ENCODE data around the gene CAPN15.
A peak's percentile ranks its signal among the peaks of the same experiment; 100 is the strongest.

The CAPN15 gene

GRCh38 chr16:565419-566330 lies 38.2 kb downstream of the CAPN15 start:
- no peak for DNase-seq (ENCODE audit: low spot score)
- H3K27ac ChIP-seq = peak overlapping the region; percentile 90
- POLR2A ChIA-PET (ENCODE audit: low non-redundant PET) = interaction anchor here (0.5 kb wide), 1 partner anchor 183 kb away, joined by 3 read pairs; no protein-coding TSS in a partner anchor
- CTCF ChIA-PET = no interaction called here
- TF ChIP-seq CTCF (conservative IDR thresholded peaks at IDR 0.05; ENCODE audit: low read depth) = no peak

- peak within 1 kb of the TSS; percentile 90 for H3K27ac ChIP-seq
- CTCF ChIA-PET = no interaction called here
- no peak for TF ChIP-seq CTCF (conservative IDR thresholded peaks at IDR 0.05; ENCODE audit: low read depth)
- DNase-seq (ENCODE audit: low spot score) = peak; percentile 32
- POLR2A ChIA-PET (ENCODE audit: low non-redundant PET) = interaction anchor here (0.7 kb wide), 1 partner anchor 60 kb away, joined by 3 read pairs; no protein-coding TSS in a partner anchor
Observed at GRCh38 chr16:566475-567372, 39.2 kb downstream of the CAPN15 start, which contains the start of gene NHLRC4. NHLRC4 (plus strand) TSS chr16:567005; CDS start chr16:568048, 1,043 bp downstream.

- DNase-seq (ENCODE audit: low spot score) = no peak
- TF ChIP-seq CTCF (conservative IDR thresholded peaks at IDR 0.05; ENCODE audit: low read depth) = no peak
- peak overlapping the region; percentile 90 for H3K27ac ChIP-seq
- POLR2A ChIA-PET (ENCODE audit: low non-redundant PET) = no interaction called here
- CTCF ChIA-PET = no interaction called here
Observed at GRCh38 chr16:567373-568256, 40.1 kb downstream of the CAPN15 start.

GRCh38 chr16:568401-569258 lies 41.1 kb downstream of the CAPN15 start:
- TF ChIP-seq CTCF (conservative IDR thresholded peaks at IDR 0.05; ENCODE audit: low read depth) = no peak
- CTCF ChIA-PET = no interaction called here
- H3K27ac ChIP-seq = peak overlapping the region; percentile 90
- no peak for DNase-seq (ENCODE audit: low spot score)
- POLR2A ChIA-PET (ENCODE audit: low non-redundant PET) = no interaction called here

GRCh38 chr16:569445-570254 lies 42.1 kb downstream of the CAPN15 start, which contains the start of gene PIGQ:
PIGQ (plus strand) TSS chr16:569968; CDS start chr16:574075, 4,107 bp downstream.
- CTCF ChIA-PET = interaction anchor here (1.0 kb wide), 1 partner anchor 13 kb away, joined by 4 read pairs; no protein-coding TSS in a partner anchor
- TF ChIP-seq CTCF (conservative IDR thresholded peaks at IDR 0.05; ENCODE audit: low read depth) = no peak

More at GRCh38 chr16:569445-570254, 42.1 kb downstream of the CAPN15 start, which contains the start of gene PIGQ:
- DNase-seq (ENCODE audit: low spot score) = peak; percentile 67
- H3K27ac ChIP-seq = peak within 1 kb of the TSS; percentile 90
- POLR2A ChIA-PET (ENCODE audit: low non-redundant PET) = no interaction called here
